Glomerular visceral epithelial cell (primary cell): Measurements from ENCODE around the gene ATP10A.
"Not testable (repeated sequence)": the region's sequence is repeated elsewhere in the genome, so short reads cannot be mapped to it uniquely, and the experiment has no call there.

ENCODE experiments used
- DNase-seq: peaks from one replicate; pipeline ENCODE4 v3.0.0-alpha.2; 2016; ENCODE audit errors: extremely low spot score

Gene ATP10A

DNA sequence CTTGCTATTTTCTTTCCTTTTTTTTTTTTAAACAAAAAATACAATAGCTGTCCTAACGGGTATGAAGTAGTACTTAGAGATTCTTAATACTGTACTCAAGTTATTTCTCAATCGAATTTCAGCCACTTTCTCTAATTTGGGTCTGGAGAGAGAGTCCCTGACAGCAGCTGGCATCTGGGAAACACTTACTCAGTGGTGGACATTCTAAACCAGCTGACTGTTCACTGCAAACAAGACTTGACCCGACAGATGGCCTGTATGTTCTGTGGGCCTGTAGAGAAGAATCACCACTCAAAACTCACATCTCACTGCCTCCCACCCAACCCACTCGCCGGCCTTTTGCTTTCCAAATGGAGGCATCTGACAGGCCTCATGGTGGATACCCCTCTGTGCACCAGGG, 199.6 kb downstream of the ATP10A start:
- DNase-seq: no peak

DNA sequence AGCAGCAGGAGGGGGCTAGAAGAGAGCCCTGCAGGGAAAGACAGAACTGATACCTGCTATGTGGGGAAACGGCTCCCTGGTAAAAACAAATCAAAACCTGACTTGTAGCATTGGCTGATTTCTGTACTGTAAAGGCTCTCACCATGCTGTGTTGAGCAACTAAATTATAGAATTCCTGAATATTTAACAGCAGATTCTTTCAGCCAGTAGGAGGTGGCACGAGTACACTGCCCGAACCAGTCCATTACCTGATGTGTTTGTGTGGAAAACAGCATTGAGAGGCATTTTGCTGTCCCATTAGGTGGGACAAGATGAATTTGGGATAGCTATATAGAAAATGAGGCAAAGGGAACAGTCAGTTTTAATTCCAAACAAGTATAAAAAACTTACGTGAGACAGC, 201.2 kb downstream of the ATP10A start:
- DNase-seq: no peak

DNA sequence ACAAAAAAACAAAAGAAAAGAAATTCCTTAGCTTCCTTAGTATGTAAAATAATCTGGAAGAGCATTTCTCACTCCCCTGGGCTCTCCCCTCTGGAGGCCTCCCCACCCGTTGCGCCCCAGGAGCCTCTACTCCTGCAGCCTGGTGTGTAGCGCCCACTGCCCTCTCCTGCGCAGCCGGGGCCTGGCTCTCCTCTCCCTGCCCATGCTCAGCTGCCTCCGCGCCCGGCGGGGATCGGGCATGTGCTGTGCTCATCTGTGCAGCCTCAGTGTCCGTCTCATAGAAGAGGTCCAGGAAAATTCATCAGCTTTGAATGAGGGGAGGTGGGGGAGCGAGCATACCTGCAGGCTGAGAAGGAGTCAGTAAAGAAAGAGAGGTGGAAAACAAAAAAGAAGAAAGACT, 203.9 kb downstream of the ATP10A start:
- no peak for DNase-seq

DNA sequence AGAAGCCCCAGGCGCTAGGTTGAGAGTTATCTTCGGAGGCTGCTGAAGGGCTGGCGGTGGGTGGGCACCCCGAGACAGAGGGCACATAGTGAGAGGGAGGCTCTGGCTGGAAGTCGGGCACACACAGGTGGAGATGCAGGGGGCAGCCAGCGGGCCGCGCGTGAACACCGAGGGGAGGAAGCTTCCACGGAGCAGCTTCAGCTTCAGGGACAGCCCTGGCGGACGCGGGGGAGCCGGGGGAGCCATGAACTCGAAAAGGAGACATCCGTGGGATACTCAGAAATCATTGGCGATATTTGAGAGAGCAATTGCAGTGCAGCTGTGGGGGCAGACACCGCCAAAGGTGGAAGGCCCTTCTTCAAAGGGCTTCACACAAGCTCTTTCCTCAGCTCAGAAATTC, 204.6 kb downstream of the ATP10A start:
- no peak for DNase-seq

DNA sequence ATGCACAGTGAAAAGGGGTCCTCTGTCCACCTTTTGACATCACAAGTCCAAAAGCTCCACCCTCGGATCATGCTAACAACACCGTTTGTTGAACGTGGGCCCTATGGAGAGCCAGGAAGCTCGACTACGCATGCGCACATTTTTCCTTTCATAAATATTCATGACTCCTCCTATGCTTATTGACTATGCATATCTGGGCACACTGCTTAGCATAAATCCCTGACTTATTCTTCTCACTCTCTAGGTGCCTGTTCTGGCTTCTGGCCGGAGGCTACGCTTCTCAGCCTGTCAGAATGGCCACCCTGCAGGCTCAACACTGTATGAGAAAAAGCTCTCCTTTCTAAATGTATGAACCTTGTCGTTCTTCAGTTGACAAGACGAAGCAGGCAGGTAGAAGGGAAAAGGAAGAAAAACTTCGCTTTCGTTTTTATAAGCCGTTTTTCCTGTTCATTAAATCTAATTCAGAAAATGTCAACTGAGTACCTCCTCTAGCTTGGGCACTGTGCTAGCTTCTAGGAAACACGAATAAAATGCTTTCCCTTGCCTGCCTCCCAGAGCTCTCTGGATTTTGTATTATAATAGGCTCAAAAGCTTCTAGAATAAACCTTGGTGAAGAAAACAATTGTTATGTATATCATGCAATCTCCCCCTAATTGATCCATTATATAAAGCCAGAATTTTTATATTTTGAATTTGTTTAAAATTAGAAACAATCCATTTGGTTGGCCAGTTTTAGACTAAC, 207.7 kb downstream of the ATP10A start:
- no peak for DNase-seq

DNA sequence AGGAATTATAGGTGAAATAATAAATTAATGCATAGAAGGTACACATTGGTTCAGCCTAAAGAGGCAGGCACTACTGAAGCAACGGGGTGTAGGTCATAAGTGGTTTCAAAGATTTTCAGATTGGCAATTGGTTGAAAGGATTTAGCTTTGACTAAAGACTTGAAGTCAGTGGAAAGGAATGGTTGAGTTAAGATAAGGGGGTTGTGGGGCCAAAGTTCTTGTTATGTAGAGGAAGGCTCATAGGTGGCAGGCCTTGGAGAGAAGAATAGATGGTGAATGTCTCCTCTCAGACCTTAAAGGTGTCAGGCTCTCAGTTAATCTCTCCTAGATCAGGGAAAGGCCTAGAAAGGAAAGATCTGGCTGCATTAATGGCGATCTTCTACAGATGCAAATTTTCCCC, 209.8 kb downstream of the ATP10A start:
- DNase-seq: no peak

DNA sequence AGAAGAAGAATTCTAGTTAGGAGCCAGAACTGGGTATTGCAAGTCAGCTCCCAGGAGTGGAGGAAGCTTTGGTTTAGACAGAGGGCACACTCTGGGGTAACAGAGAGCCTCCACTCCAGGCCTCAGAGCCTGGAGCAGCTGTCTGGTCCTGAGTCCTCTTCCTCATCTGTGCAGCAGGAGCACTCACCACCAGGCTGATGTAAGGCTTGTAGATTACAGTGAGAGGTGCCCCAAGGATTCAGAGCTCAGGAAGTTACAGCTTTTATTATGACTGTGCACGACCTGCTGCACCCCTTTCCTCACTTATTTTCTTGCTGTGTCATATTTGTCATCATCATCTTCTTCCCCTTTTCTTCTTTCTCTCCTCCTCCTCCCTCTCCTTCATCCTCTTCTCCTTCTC, 210.4 kb downstream of the ATP10A start:
- DNase-seq: no peak

DNA sequence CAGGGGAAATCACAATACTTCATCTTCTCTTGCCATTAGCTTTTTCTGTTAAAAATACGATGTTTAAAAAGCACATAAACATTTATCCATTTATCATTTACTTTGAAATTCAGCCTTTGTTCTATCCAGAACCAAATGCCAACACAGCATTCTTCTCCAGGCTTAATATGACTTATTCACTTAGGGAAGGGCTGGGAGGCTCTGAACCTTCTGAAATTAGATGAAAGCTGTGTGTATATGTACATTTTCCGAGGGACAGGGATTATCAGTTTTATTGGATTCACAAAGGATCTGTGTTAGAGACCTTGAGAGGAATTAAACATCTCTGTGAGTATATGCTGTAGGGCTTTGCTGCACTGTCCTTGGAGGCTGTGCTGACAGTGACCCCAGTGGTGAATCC, 213.7 kb downstream of the ATP10A start:
- DNase-seq: no peak

DNA sequence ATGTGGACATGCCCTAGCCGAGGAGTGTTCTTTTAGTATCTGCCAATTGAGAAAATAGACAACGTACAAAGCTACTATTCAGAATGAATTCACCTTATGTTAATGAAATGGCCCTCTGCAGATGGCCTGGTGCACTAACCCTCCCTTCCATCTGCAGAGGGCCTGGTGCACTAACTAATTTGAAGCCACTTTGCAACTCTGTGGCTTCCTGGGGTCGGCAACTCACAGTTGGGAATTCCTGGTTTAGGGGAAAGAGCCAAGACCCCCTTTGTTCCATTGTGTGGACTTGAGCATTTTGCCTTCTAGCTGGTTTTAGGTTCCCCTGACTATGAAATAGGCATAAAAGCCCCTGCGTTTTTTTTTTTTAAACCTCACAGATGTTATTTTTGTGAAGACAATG, 220.0 kb downstream of the ATP10A start:
- DNase-seq: no peak

DNA sequence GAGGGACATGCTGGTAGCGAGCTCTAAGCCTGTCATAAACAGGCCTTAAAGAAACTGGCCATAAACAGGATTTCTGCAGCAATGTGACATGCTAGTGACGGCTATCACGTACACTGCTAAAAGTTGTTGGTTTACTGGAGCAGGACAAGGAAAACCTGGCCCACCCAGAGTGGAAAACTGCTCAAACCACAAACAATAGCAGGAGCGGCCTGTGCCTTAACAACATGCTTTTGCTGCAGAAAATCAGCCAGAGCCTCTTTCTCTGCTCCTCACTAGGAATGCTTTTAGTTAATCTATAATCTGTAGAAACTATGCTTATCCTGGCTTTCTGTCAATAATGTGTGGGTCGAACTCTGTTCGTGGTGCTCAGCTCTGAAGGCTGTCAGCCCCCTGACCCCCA, 221.4 kb downstream of the ATP10A start:
- DNase-seq: no peak

DNA sequence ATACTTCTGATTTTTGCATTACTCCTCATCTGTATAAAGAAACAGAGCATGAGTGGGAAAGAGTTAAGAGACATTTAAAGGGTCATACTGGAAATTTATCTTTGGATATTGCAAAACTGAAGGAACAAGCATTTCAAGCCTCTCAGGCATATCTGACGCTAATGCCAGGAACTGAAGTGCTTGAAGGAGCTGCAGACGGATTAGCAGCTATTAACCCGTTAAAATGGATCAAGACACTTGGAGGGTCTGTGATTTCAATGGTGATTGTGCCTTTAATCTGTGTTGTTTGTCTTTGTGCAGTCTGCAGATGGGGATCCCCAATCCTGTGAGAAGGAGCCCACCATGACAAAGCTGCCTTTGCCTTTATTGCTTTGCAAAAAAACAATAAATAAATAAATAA, 221.8 kb downstream of the ATP10A start:
- no peak for DNase-seq

DNA sequence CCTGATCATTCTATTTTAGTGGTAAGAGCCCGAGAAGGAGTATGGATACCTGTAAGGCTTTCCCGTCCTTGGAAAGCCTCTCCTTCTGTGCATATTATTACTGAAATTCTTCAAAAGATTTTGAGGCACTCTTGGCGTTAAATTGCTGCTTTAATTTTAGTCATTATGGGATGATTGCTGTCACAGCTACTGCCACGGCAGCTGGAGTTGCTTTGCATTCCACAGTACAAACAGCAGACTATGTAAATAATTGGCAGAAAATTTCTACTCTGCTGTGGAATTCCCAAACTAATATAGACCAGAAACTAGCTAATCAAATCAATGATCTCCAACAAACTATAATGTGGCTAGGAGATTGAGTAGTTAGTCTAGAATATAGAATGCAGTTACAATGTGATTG, 222.2 kb downstream of the ATP10A start:
- not testable (repeated sequence) for DNase-seq

DNA sequence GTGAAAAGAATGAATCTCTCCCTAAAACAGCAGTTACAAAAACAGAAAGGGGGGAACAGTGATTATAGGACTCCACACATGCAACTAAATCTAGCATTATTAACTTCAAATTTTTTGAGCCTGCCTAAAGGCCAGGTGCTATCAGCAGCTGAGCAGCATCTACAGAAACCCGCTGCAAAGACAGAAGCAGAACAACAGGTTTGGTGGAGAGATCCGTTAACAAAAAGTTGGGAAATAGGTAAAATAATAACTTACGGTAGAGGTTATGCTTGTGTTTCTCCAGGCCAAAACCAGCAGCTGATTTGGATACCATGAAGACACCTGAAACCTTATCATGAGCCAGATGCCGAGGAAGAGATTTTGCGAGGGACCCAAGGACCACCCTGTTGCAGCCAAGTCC, 222.7 kb downstream of the ATP10A start:
- no peak for DNase-seq

DNA sequence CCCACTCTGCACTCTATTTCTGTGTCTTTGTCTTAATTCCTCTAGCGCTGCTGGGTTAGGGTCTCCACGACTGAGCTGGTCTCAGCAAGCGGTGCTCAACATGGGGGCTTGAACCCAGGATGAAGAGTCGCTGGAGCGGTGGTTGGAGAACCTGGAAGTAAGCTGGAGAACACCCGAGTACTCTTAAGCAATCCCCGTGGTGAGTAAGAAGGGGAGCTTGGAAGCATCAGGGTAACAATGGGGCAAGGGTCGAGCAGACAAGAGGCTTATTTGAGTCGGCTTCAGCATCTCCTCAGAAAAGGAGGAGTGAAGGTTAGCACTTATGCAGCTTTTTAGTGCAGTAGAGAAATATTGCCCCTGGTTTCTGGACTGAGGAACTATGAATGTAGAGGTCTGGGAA, 226.6 kb downstream of the ATP10A start:
- not testable (repeated sequence) for DNase-seq

DNA sequence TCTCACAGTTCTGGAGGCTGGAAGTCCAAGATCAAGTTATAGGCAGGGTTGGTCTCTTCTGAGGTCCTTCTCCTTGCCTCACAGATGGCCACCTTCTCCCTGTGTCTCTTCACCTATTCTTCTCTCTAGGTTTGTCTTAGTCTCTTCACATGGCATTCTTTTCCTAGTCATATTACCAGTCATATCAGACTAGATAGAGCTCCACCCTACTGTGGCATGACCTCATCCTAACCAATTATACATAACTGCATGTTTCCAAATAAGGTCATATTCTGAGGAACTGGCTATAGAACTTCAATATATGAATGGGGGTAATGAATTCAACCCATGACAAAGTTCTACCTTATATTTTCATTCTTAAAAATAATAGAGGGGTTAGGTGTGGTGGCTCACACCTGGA, 227.9 kb downstream of the ATP10A start:
- no peak for DNase-seq

DNA sequence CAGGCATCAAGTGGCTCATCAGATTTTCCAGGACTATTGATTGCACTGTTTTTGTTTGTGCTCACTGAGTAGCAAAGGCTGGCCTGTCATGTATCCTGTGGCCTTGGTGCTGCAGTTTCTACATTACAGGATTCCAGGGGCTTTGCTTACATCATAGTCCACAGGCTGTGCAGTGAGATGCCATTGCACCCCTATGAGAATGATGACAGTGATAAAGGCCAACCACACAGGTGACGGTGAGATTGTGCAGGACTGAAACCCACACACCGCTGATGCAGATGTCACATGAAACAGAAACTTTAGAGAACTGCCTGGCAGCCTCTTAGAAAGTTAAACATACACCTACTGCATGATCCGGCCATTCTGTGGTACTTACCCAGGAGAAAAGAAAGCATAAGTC, 229.3 kb downstream of the ATP10A start:
- no peak for DNase-seq

DNA sequence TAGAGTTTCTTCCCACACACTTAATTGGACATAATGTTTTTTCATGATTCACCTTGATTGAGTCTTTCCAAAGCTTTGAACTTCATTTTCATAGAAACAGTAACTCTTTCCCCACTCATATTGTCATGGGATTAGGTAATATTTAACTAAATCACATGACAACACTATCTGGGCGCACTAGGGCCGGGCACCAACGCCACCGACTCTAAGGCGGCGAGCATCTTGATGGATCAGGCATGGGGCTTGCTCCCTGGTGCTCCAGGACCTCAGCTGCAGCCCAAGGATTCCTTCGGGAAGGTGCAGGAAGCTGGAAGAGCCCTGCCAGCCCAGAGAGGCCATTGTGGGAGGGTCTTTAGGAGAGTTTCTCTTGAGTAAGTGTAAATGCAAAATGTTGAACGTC, 231.2 kb downstream of the ATP10A start:
- no peak for DNase-seq
